GM21447 (cell line): ENCODE measurements around the gene ZNF182.
"Not testable (repeated sequence)": the region's sequence is repeated elsewhere in the genome, so short reads cannot be mapped to it uniquely, and the experiment has no call there.

ENCODE experiments used
- ATAC-seq: cut with Tn5 transposase; IDR thresholded peaks from one replicate; pipeline ENCODE4 v1.9.1; 2021; ENCODE audit not compliant: unreplicated experiment

The ZNF182 gene

DNA sequence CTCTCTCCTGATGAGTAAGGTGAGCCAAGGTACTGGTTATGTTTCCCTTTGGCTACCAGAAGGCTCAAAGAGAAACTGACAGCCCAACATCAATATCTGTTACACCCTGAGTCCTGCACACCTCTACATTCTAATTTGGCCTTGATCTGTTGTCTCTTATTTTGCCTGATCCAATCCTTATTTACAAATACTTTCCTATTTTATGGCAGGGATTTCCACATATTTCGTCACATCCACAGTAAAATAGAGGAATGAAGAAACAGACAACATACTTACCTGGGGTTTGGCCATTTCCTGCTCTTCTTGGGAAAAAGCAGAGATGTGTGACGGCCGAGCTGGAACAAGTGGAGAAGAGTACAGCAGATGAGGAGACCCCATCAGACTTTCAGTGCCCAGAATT is 1.5 kb downstream of the ZNF182 start:
- ATAC-seq = no peak

DNA sequence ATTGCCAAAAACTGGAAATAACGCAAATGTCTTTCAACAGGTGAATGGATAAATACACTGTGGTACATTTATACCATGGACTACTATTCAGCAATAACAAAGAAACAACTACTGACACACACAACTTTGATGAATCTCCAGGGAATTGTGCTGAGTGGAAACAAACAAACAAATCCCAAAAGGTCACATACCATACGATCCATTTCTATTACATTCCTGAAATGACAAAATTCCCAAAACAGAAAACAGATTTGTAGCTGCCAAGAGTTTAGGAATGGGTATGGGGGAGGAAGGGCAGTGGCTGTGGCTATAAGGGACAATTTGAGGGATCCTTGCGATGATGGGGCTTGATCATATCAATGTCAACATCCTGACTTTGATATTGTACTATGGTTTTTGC is 2.5 kb downstream of the ZNF182 start:
- no peak for ATAC-seq

DNA sequence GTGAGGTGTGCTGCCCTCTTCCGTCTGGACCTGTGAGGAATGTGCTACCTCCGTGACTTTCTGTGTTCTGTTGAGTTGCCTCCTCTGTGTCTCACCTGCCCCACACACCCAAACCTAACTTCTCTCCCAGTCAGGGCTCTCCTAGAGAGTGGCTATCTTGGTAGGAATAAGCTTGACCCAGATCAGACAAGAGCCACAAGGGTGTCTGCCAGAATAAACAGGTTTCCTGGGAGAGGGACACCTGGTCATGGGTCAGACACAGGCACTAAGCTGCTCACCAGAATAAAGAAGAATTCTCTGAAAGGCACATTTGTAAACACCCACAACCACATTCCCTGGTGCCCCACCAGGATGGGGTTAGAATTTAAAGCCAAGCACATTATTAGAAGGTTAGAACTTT is 11.1 kb downstream of the ZNF182 start:
- ATAC-seq = no peak

GRCh38 chrX:47992095-47992380 is 11.8 kb downstream of the ZNF182 start:
- no peak for ATAC-seq

DNA sequence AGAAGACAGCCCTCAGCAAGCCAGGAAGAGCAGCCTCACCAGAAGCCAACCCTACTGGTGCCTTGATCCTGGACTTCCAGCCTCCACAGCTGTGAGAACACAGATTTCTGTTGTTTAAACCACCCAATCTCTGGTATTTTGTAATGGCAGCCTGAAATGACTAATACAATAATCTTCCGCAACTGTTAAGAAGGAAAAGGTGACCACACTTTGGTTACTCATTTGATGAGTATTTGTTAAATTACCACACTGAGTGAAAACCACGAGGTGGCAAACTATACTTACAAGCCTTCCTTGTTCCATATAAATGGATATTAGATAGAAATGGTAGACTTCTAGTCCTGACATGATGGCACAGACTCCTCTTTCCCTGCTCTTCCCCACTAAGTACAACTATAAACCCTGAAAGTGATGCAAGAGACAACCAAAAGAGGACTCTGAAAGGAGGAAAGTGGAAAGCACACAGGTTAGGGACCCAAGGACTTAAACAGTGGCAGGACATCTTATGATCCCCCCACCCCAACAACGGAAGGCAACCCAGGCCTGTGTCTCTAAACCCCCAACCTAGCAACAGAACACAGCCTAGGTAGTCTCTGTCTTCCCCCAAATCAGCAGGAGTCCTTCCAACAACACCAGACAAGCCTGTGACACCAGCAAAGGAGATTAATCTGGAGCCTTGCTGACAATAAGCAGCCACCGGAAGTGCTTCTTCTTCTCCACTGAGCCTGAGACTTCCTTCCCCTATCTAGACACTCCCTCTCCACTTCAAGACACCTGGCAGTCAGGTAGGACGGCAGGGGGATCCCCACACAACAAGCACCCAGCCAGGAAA is 12.3 kb downstream of the ZNF182 start:
- ATAC-seq = no peak

DNA sequence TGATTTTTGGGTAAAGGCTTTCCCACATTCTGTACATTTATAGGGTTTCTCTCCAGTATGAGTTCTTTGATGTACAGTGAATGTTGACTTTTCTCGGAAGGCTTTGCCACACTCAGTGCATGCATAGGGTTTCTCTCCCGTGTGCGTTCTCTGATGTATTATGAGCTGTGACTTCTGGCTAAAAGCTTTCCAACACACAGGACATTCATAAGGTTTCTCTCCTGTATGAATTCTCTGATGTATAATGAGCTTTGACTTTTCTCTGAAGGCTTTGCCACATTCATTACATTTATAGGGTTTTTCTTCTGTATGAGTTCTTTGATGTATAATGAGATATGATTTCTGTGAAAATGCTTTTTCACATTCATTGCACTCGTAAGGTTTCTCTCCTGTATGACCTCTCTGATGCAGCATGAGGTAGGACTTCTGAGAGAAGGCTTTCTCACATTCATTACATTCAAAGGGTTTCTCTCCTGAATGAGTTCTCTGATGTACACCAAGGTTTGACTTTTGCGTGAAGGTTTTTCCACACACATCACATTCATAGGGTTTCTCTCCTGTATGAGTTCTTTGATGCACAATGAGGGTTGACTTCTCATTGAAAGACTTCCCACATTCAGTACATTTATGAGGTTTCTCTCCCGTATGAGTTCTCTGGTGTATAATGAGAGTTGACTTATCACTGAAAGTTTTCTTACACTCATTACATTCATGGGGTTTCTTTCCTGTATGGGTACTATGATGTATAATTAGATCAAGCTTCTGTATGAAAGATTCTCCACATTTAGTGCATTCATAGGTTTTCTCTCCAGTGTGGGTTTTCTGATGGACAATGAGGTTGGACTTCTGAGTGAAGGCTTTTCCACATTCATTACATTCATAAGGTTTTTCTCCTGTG is 27.3 kb downstream of the ZNF182 start:
- no peak for ATAC-seq

- ATAC-seq = no peak
Observed at GRCh38 chrX:47973235-47973634, 30.6 kb downstream of the ZNF182 start.

- not testable (repeated sequence) for ATAC-seq
Observed at GRCh38 chrX:47965526-47965925, 38.3 kb downstream of the ZNF182 start.

GRCh38 chrX:47961830-47962229 is 42.0 kb downstream of the ZNF182 start:
- not testable (repeated sequence) for ATAC-seq

DNA sequence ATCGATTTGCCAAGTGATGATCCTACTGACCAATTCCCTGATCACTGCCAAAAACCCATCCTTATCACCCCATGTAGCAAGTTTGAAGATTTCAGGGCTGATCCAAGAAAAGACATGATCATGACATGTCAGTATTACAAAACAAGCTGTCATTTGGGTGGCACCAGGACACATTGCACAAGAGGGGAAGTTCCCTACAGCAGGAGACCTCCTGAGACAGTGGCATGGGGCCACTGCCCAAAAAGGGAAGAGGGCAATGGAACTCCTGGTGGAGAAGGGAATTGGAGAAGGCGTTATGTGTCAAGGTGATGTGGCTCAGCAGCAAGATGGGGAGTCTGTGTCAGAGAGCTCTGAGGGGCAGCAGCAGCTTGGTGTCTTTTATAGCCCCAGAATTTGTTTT is 43.4 kb downstream of the ZNF182 start:
- no peak for ATAC-seq

DNA sequence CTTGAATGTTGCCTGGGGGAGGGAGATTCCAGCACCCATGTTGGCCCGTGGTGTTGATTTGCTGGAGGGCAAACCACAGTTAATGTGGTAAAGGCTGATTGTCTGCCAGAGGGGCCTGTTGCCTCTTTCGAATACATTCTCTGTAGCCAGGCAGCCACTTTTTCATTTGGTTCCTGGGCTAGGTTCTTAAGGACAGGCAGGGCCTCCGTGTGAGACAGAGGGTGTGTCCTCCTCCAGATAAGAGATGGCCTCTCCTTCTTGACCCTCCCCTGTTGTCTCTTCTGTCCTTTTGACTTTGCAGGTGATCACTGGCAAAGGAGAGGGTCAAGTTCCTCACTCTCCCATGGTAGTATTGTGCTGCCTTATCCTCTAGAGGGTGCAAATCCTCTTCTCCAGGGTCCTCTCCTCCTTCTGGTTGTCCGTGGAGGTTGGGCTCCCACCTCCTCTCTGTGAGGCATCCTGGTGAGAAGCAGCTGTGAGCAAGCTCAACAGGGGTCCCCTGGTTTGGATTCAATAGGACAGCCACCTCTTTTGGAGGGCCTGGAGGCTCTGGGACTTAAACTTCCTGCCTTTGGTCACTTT is 44.9 kb downstream of the ZNF182 start:
- ATAC-seq = no peak

DNA sequence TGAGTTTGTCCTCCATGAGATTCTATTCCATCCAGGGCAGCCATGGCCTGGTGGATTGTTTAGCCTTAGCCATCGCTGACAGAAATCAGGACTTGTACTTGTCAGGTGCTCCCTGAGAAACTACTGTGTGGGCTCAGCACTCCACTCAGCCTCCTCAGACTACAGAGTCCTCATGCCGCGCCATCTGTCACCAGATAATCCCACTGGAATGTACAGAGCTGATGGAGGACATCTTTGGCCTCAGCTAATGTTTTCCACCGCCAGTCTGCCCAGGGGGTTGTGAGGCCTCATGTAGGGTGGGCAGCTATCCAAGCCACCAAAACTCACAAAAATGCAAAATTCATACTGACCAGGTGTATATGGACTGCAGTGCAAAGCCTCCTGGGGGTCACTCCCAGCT is 45.6 kb downstream of the ZNF182 start:
- not testable (repeated sequence) for ATAC-seq

DNA sequence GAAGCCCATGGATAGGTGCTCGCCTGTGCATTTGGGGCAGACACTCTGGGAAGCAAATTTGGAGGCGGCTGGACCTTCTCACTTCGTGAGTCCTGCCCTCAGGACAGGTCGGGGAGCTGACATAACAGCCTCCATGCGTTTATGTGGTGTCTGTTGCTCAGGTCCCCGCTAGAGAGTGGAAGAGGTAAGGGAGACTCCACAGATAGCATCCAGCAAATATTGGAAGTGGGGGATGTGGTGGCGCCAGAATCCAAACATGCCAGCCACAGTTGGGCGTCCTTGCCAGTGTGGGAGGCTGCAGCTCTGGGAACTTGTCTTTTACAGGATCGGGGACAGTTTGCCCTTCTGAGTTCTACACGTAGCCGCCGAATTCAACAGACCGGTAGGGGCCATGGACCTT is 47.8 kb downstream of the ZNF182 start:
- ATAC-seq = no peak

- not testable (repeated sequence) for ATAC-seq
Observed at GRCh38 chrX:47955295-47955694, 48.5 kb downstream of the ZNF182 start.

- ATAC-seq = no peak
Observed at GRCh38 chrX:47941423-47941822, 62.4 kb downstream of the ZNF182 start.

GRCh38 chrX:47940448-47940847 is 63.3 kb downstream of the ZNF182 start:
- no peak for ATAC-seq

DNA sequence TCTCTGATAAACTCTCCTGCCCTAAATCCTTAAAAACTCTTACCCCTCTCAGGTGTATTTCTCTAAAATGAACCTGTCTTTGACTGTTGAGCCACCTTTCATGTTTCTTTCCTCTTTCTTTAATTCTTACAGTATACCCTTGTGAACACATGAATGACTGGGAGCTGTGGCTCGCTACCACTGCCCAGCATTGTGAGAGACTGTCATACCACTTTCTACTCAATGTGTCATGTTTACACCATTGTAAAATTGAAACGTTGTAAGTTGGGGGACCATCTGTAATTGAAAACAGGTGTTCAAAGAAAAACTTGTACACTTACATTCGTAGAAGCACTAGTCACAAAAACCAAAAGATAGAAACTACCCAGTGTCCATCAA is 66.9 kb downstream of the ZNF182 start:
- no peak for ATAC-seq

DNA sequence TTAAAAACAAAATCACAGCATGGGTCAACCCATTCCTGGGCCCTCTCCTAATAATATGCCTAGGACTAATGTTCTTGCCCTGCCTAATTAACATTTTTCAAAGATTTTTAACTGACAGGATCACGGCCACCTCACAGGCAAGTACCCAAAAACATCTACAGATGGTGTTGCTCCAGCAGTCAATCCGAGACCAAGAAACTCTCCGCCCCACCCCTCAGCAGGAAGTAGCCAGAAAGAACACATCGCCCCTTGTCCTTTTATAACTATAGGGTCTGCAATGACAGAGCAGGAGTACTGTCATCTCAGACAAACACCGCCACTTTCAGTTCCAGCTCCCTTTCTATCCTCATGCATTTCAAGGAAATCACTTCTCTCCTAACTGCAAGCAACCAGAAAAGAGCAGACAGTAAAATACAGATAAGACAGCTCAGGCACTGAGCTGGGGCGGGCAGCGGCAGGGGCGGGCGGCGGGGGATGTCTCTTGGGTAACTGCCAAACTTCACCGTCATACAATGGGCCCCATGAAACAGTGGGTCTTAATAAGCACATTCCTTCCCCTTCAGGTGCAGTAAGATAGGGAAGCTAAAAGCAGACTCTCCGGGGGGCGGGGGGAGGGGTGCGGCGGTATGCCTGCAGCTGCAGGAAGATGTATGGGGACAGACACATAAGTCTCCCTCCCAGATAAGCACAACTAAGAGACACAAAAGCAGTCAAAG is 67.4 kb downstream of the ZNF182 start:
- no peak for ATAC-seq

DNA sequence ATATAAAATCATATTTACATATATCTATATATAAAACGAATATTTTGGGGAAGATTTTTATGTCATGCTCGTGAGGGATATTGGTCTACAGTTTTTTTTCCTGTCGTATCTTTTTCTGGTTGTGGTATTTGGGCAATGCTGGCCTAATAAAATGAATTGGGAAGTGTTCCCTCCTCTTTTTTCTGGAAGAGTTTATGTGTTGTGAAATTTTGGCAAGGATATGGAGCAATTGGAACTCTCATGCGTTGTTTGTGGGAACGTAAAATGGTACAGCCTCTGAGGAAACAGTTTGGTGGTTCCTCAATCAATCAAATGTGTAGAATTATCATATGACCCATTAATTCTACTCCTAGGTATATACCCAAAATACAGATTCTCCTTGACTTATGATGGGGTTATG is 69.8 kb downstream of the ZNF182 start:
- ATAC-seq = no peak

- ATAC-seq = not testable (repeated sequence)
Observed at GRCh38 chrX:47931970-47932369, 71.8 kb downstream of the ZNF182 start.

GRCh38 chrX:47927212-47927611 is 76.6 kb downstream of the ZNF182 start:
- no peak for ATAC-seq
